Measurements from ENCODE around the gene TCERG1L. TPM values are rescaled to one million over a fixed set of nuclear protein-coding genes. Genes with fewer than 3 reads are reported as not detected.

Gene TCERG1L
- total and polyA plus RNA-seq, 2 experiments from 2014 or later: not detected

DNA sequence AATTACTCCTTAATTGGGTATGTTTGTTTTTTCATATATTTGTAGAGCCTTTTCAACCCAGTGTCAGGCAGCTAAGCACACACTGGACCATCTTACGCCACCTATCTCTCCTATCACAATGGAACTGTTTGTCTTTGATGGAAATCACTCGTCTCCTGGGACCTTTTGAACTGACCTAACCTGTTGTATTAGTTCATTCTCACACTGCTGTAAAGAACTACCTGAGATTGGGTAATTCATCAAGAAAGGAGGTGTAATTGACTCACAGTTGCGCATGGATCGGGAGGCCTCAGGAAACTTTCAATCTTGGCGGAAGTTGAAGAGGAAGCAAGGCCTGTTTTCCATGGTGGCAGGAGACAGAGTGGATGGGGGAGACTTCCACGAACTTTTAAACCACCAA, 182.0 kb downstream of the TCERG1L start:
- DNase-seq: no peak
- 47 to 55% methylated on average over 6 of the region's 6 CpGs for WGBS, 2 experiments (ENCODE audit: low coverage in 1 of 2, low lambda C conversion rate in 2 of 2, missing lambda C conversion rate in 2 of 2)
- no peaks in the 10 kb centered on the region for H3K27me3 ChIP-seq (replicated peaks; ENCODE audit: insufficient read depth)
- in situ Hi-C loops (cut with MboI): no loop called here
- no peak overlapping the region for H3K4me3 ChIP-seq
- H3K36me3 ChIP-seq (ENCODE audit: low read depth): no peaks in the 10 kb centered on the region
- H3K9me3 ChIP-seq (ENCODE audit: low read depth): no peaks in the 10 kb centered on the region
- H3K79me2 ChIP-seq (ENCODE audit: insufficient read depth): no peaks in the 10 kb centered on the region
- H3K9me2 ChIP-seq (ENCODE audit: insufficient read depth): no peaks in the 10 kb centered on the region
- H3K4me1 ChIP-seq (ENCODE audit: insufficient read depth): no peaks in the 10 kb centered on the region
- no peaks in the 10 kb centered on the region for H3F3A ChIP-seq (ENCODE audit: insufficient read depth)
- no peaks in the 10 kb centered on the region for H4K20me1 ChIP-seq (ENCODE audit: insufficient read depth)
- no peak overlapping the region for H3K9ac ChIP-seq
- no peak for TF ChIP-seq EZH2 (IDR thresholded peaks at IDR 0.05; ENCODE audit: insufficient read depth, poor library complexity, severe bottlenecking)
- no peak for TF ChIP-seq EZH2phosphoT487 (IDR thresholded peaks at IDR 0.05; ENCODE audit: insufficient read depth, low read depth)
- no peak overlapping the region for H3K27ac ChIP-seq
- H3K4me2 ChIP-seq (ENCODE audit: unreplicated experiment): no peak overlapping the region
- no peak overlapping the region for H2AFZ ChIP-seq

DNA sequence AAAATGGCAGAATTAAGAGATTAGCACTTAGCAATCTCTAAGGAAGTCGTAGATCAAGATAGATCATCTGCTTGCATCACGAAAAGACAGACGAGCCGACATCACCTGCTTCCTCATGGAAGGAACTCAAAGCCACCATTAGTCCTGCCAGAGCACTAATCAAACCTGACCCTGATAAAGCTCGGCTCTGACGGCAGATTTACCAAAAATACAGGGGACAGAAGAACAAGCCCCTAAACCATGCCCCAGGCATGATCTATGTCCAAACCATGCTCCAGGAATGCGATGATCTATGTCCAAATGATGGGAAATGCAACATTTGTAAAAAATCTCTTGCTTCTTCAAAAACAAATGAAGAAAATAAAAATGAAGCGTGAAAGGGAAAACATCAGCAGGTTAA, 182.8 kb downstream of the TCERG1L start:
- no peak overlapping the region for H2AFZ ChIP-seq
- H3K79me2 ChIP-seq (ENCODE audit: insufficient read depth): no peaks in the 10 kb centered on the region
- WGBS, 2 experiments (ENCODE audit: low coverage in 1 of 2, low lambda C conversion rate in 2 of 2, missing lambda C conversion rate in 2 of 2): 30 to 36% methylated on average over 8 of the region's 8 CpGs
- no peaks in the 10 kb centered on the region for H3K27me3 ChIP-seq (replicated peaks; ENCODE audit: insufficient read depth)
- no peak overlapping the region for H3K4me2 ChIP-seq (ENCODE audit: unreplicated experiment)
- no peaks in the 10 kb centered on the region for H3K4me1 ChIP-seq (ENCODE audit: insufficient read depth)
- no peak overlapping the region for H3K4me3 ChIP-seq
- H3K36me3 ChIP-seq (ENCODE audit: low read depth): no peaks in the 10 kb centered on the region
- no peak for DNase-seq
- no peak overlapping the region for H3K27ac ChIP-seq
- TF ChIP-seq EZH2 (IDR thresholded peaks at IDR 0.05; ENCODE audit: insufficient read depth, poor library complexity, severe bottlenecking) (no peak), EZH2phosphoT487 (IDR thresholded peaks at IDR 0.05; ENCODE audit: insufficient read depth, low read depth) (no peak)
- H4K20me1 ChIP-seq (ENCODE audit: insufficient read depth): no peaks in the 10 kb centered on the region
- no peaks in the 10 kb centered on the region for H3K9me2 ChIP-seq (ENCODE audit: insufficient read depth)
- in situ Hi-C loops (cut with MboI): no loop called here
- H3K9me3 ChIP-seq (ENCODE audit: low read depth): no peaks in the 10 kb centered on the region
- no peaks in the 10 kb centered on the region for H3F3A ChIP-seq (ENCODE audit: insufficient read depth)
- H3K9ac ChIP-seq: no peak overlapping the region

DNA sequence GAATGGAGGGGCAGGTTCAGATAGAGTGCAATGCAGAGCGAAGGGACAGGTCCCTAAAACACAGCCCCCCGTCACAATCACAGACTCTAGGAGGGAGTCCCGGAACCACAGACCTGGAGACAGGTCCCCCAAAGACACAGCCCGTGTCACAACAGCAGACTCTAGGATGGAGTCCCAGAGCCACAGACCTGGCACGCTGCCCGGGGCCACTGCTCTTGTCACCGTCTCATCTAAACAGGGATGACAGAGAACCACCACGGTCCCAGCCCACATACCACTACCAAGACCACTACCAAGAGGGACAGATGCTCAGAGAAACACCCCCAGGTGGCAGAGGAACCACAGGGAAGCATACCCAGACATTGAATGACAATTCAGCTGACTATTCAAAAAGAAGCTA, 183.9 kb downstream of the TCERG1L start:
- no peaks in the 10 kb centered on the region for H3K27me3 ChIP-seq (replicated peaks; ENCODE audit: insufficient read depth)
- no peaks in the 10 kb centered on the region for H3F3A ChIP-seq (ENCODE audit: insufficient read depth)
- no peak overlapping the region for H3K4me3 ChIP-seq
- TF ChIP-seq EZH2phosphoT487 (IDR thresholded peaks at IDR 0.05; ENCODE audit: insufficient read depth, low read depth) (no peak), EZH2 (IDR thresholded peaks at IDR 0.05; ENCODE audit: insufficient read depth, poor library complexity, severe bottlenecking) (no peak)
- DNase-seq: no peak
- in situ Hi-C loops (cut with MboI): no loop called here
- no peak overlapping the region for H3K9ac ChIP-seq
- no peaks in the 10 kb centered on the region for H3K9me2 ChIP-seq (ENCODE audit: insufficient read depth)
- WGBS, 2 experiments (ENCODE audit: low coverage in 1 of 2, low lambda C conversion rate in 2 of 2, missing lambda C conversion rate in 2 of 2): 33% methylated on average over 8 of the region's 8 CpGs
- H3K36me3 ChIP-seq (ENCODE audit: low read depth): no peaks in the 10 kb centered on the region
- H3K9me3 ChIP-seq (ENCODE audit: low read depth): no peaks in the 10 kb centered on the region
- H4K20me1 ChIP-seq (ENCODE audit: insufficient read depth): no peaks in the 10 kb centered on the region
- H3K4me2 ChIP-seq (ENCODE audit: unreplicated experiment): no peak overlapping the region
- H2AFZ ChIP-seq: no peak overlapping the region
- no peaks in the 10 kb centered on the region for H3K79me2 ChIP-seq (ENCODE audit: insufficient read depth)
- no peaks in the 10 kb centered on the region for H3K4me1 ChIP-seq (ENCODE audit: insufficient read depth)
- no peak overlapping the region for H3K27ac ChIP-seq

DNA sequence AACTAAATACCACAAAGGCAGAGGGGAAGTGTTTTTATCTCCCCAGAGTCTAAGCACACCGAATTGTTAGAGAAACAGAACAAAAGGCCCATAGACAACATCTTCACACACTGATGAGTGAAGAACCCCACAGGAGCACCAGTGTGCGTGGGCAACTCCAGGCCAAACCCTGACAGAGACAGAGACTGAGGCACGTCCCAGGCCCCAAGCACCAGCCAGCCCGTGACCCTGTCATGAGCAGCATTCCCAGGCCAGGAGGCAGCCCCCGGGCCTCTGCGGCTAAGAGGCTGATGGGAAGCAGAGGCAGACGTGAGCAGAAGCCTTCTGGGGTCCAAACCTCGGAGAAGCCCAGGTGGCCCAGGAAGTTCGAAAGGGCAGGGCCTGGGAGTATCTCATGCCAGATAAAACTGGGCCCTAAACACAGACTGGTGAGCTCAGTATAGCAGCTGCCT, 184.4 kb downstream of the TCERG1L start:
- no peaks in the 10 kb centered on the region for H3K9me3 ChIP-seq (ENCODE audit: low read depth)
- H3K27ac ChIP-seq: no peak overlapping the region
- H3F3A ChIP-seq (ENCODE audit: insufficient read depth): no peaks in the 10 kb centered on the region
- H3K9me2 ChIP-seq (ENCODE audit: insufficient read depth): no peaks in the 10 kb centered on the region
- H3K79me2 ChIP-seq (ENCODE audit: insufficient read depth): no peaks in the 10 kb centered on the region
- H3K4me2 ChIP-seq (ENCODE audit: unreplicated experiment): no peak overlapping the region
- H3K27me3 ChIP-seq (replicated peaks; ENCODE audit: insufficient read depth): no peaks in the 10 kb centered on the region
- no peaks in the 10 kb centered on the region for H3K36me3 ChIP-seq (ENCODE audit: low read depth)
- no peak overlapping the region for H2AFZ ChIP-seq
- no peak overlapping the region for H3K4me3 ChIP-seq
- no peaks in the 10 kb centered on the region for H3K4me1 ChIP-seq (ENCODE audit: insufficient read depth)
- WGBS, 2 experiments (ENCODE audit: low coverage in 1 of 2, low lambda C conversion rate in 2 of 2, missing lambda C conversion rate in 2 of 2): 20 to 22% methylated on average over 6 to 9 of the region's 9 CpGs
- in situ Hi-C loops (cut with MboI): no loop called here
- H3K9ac ChIP-seq: no peak overlapping the region
- H4K20me1 ChIP-seq (ENCODE audit: insufficient read depth): no peaks in the 10 kb centered on the region
- no peak for TF ChIP-seq EZH2 (IDR thresholded peaks at IDR 0.05; ENCODE audit: insufficient read depth, poor library complexity, severe bottlenecking)
- TF ChIP-seq EZH2phosphoT487 (IDR thresholded peaks at IDR 0.05; ENCODE audit: insufficient read depth, low read depth): no peak
- no peak for DNase-seq
